ENCODE measurements around the gene DNMT3A.
"Not testable (repeated sequence)": the region's sequence is repeated elsewhere in the genome, so short reads cannot be mapped to it uniquely, and the experiment has no call there.

Gene DNMT3A

DNA sequence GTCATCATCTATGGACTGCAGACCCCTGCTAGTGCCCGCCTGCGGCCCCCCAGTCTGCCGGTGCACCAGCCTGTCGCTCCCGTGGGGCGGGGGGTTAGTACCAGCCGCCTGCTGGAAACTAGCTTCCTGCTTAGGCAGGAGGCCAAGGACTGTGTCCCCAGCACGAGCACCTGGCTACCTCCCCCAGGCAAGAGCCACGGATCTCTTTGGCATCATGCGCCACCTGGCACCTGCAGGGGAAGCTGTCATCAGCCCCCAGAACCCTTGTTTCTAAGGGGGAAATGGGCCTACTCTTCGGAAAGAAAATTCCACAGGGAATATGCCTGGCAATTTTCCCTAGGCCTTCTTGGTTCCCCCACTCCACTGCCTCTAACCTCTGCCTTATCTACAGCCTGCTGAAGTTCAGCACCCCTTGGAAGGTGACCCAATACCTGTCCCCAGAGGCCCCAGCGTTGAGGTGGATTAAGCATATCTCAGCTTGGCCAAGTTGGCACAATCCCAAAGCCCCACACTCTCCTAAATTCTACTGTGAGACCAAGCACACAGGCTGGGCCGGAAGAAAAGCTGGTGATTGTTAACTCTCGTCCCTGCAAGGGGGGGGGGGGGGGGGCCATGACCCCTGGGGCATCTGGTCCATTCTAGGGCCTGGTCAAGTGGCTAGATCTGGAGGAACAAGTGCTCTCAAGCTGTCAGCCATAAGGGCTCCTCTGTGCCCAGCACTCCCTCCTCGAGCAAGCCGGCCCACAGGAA lies 111.4 kb downstream of the DNMT3A start:
- no peak for DNase-seq

DNA sequence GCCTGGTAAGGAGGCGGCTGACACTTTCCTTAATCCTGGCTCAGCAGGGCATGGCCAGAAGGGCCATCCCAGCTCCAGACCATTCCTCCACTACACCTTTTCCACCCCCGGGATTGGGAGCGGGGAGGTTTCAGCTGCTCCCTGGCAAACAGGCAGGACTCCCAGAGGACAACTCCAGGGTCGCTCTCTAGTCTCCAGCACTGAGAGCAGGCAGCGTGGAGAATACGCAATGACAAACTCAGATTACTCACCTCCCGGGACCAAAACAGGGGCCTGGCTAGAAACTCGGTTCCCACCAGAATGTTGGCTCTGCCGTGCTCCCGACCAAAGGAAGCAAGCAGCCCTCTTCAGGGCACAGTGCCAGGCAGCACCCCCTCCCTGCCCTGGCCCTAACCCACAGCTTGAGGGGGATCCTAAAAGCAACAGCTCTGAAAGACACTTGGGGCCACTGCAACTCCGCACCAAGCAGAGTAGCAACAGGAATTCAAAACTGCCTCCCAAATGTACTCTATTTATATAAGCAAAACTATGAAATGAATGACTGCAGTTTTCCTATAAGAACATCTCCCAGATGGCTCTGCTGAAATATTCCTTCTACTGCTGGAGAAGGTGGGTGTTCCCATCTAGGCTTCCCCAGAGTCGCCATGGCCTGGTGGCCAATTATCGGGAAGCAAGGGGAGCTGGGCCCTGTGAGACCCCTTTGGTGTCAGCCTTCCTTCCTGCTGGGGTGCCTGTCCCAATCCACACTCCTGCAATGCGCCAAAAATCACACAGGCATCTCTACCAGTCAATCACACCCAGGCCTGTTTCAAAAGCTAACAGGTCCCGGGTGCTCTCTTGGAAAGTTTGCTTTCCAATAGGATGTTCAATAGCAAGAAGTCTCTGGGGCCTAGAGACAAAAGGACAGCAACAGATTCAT lies 112.2 kb downstream of the DNMT3A start:
- DNase-seq: no peak

DNA sequence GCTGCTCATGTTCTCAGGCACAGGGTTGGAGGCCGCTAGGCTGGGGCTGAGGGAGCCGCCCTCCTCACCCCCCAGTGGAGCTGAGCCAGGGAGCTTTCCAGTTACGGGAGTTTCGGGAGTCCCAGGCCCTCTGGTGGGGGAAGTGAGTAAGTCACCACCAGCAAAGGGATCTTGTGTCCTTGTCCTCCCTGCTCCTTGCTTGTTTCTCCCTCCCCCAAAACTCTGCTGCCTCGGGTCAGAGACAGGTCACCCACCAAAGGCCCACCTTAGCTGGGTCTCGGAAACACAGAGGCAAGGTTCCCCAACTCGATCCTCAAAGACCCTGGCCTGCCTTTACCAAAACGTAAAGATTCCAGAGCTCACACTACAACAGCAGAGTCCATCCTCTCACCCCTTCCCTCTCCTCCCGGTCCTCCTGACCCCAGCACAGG lies 112.9 kb downstream of the DNMT3A start:
- no peak for DNase-seq

DNA sequence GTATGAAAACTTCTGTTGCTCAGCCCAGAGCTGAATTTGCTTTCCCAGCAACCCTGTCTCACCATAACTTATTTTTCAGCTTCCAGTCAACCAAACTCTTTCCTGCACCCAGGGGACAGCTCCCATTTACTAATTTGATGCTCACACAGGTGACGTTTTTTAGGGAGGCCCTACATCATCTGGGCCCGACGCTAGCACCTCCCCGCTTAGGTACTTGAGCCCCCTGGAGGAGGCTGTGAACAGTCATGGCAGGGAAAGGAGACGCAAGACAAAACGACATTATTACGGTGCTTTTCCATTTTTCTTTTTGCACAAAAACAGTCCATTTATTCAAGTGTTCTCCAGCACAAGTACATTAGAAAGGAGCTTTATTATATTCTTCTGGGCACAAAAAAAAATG lies 114.1 kb downstream of the DNMT3A start:
- no peak for DNase-seq

GRCh38 chr2:25226827-25227226 lies 114.9 kb downstream of the DNMT3A start:
- no peak for DNase-seq

GRCh38 chr2:25222477-25223121 lies 119.1 kb downstream of the DNMT3A start:
- DNase-seq: no peak

- no peak for DNase-seq
Measured at GRCh38 chr2:25221579-25221978, 120.1 kb downstream of the DNMT3A start.

GRCh38 chr2:25220313-25220712 lies 121.4 kb downstream of the DNMT3A start:
- DNase-seq: no peak

DNA sequence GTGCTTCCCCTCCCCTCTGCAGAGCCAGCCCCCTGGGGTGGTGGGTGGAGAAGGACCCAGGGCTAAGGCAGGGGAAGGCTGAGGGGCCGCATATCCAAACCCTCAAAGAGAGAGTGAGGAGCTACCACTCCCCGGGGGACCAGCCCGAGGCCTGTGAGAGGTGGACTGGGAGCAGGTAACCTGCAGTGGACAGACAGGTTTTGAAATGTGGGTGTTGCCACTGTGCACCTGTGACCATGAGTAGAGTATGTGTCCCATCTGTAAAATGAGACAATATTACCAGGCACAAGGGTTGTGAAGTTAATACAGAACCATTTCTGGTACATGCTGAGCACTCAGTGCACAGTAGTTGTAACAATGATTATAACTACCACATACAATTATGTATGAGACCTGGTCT lies 122.1 kb downstream of the DNMT3A start:
- DNase-seq: no peak

GRCh38 chr2:25218100-25218499 lies 123.6 kb downstream of the DNMT3A start:
- DNase-seq: no peak

DNA sequence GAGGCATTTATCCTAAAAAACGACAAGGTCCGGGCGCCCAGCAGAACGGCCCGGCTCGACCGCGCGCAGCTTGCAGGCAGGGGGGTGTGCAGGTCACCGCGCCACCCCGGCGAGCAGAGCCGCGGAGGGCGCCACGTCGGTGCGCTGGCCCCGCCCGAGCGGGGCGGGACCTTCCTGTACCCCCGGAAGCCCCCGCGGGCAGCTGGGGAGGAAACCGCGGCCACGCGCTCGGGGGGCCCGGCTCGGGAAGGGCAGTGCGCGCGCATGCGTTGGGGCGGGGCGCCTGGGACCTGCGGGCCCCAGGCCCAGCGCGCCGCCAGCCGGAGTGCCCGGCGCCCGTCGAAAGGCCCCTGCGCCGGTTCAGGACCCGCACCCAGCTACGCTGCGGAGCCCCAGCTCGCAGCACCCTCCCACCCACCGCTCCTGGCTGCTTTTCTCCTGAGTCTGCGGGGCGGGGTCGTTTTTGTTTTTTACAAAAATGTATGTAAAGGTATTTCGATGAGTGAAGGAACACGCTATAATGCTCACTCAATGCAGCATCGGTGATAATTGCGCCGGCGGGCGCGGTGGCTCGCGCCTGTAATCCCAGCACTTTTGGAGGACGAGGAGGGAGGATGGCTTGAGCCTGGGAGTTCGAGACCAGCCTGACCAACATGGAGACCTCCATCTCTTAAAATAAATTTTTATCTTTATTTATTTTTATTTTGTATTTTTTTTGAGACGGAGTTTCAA lies 125.6 kb downstream of the DNMT3A start:
- no peak for DNase-seq

- DNase-seq: no peak
Measured at GRCh38 chr2:25215232-25215631, 126.5 kb downstream of the DNMT3A start.

- DNase-seq: no peak
Measured at GRCh38 chr2:25213229-25213628, 128.5 kb downstream of the DNMT3A start.

DNA sequence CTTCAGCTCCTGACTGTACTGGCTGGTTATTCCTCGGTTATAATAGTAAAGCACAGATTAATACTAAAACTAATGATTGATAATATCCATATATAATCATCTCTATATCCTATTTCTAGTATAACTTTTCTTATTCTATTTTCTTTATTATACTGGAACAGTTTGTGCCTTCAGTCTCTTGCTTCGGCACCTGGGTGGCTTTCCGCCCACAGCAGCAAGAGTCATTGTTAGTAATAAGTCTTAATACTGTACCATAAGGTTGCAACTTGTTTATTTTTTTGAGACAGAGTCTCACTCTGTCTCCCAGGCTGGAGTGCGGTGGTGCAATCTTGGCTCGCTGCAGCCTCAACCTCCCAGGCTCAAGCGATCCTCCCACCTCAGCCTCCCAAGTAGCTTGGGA lies 130.8 kb downstream of the DNMT3A start:
- not testable (repeated sequence) for DNase-seq

DNA sequence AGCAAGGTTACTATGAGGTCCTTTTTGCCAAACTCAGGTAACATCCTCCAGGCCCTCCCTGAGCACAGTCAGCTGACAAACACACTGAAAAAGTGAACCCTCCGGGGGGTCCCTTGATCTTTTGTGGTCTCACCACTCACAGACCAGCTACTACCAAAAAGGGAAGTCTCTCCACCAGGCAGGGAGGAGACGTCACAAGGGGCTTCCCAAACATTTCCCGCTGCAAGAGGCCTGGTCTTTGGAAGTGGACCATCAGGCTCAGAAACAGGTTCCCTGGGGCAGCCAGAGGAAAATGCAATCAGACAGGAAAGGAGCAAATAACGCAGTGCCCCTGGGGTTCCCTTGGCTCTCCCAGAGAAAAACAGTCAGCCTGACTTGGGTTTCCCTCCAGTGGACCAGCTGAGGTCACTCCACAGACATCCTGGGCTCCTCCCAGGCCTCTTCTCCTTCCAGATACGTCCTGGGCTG lies 134.6 kb downstream of the DNMT3A start:
- DNase-seq: peak; percentile 14

DNA sequence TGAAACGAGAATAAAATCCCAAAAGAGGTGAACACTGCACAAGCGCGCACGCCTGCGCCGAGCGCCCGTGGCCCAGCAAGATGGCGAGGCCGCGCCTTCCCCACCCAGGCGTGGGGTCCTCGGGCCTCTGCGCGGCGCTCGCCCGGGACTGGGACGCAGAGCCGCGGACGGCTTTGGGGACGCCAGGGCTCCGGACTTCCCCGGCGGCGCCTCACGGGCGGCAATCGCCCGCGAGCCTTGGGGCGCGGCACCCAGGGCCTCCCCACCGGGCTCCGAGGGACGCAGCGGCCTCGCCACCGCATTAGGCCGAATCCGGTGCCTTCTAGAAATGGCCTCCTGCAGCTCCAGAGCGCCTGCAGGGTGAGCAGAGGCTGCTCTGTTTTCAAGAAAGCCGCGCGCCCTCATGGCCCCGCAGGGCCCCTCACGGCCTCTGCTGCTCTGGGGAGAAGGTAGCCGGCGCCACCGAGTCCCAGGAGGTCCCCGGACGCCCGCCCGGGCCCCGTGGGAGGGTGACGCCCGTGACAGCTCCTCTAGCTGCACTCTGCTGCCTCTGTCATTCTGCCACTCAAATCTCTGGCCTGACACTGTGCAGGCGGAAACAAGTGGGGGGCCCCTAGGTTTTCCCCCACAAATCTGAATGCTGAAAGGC lies 137.4 kb downstream of the DNMT3A start:
- no peak for DNase-seq

GRCh38 chr2:25202275-25202674 lies 139.4 kb downstream of the DNMT3A start:
- no peak for DNase-seq

DNA sequence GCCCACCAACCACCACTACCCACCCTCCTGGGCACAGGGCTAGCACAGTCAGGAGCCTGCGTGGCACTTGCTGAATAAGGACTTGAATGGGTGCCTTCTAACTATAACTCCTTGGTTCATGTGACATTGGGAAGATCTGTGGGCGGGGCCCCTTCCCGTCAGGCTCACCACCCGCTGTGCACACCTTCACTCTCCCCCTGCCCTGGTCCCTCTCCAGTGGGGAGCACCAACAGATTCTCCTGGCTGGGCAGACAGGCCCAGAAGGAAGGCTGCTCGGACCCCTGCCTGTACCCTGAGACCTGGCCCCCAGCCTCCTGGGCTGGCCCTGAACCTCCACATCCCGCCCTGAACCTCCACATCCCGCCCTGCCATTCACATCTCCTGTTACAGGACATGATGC lies 139.9 kb downstream of the DNMT3A start:
- DNase-seq: no peak

DNA sequence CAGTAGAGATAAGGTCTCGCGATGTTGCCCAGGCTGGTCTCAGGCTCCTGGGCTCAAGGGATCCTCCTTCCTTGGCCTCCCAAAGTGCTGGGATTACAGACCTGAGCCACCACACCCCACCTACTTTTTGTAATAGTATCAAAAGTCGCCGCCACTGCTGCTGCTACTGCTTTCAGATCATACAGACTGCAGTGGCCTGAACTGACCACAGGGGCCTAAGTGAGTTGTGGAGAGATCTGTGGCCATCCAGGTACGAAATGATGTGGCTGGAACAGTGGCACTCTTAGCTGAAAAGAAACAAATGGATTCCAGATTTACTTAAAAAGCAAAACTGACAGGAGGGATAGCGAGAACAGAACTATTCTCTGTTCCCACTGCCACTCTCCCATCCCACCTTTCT lies 140.5 kb downstream of the DNMT3A start:
- no peak for DNase-seq

GRCh38 chr2:25198576-25198975 lies 143.1 kb downstream of the DNMT3A start:
- DNase-seq: no peak

DNA sequence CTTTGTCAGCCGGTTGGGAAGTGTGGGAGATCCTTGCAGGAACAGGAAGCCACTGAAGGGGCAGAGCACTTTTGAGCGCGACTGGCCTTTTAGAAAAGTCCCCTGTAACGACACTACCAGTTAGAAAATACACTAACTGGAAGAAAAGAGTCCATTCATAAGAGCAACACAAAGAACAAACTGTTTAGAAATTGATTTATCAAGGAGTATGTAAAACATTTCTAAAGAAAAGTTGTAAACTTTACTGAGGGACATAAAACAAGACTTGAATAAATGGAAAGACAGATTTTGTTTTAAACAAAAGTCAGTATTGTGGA lies 143.6 kb downstream of the DNMT3A start:
- DNase-seq: no peak

Data from KG1 (cell line).